Measurements from ENCODE around the gene FAM114A1.

Gene FAM114A1

GRCh38 chr4:38950159-38950558 is 82.6 kb downstream of the FAM114A1 start:
- no peak overlapping the region for H3K27ac ChIP-seq (ENCODE audit: extremely low read depth, low read depth, low read length)
- H3K9me3 ChIP-seq (ENCODE audit: control insufficient read depth, insufficient read depth, low read depth, low read length): no peaks in the 10 kb centered on the region
- H3K36me3 ChIP-seq (ENCODE audit: control insufficient read depth in 2 of 2, insufficient read depth in 1 of 2, low read length in 2 of 2): peaks cover 0 to 2% of the 10 kb centered on the region in 2 experiments; a peak in 1 of 3 replicates
- ChIA-PET POLR2A (no interaction called here), CTCF (interaction anchor here (0.6 to 1.3 kb wide), 2 partner anchors 49 to 158 kb away, joined by 3 to 4 read pairs; no protein-coding TSS in a partner anchor)
- TF ChIP-seq ZNF10 (tag by site-specific recombination; IDR thresholded peaks at IDR 0.05): no peak
- no peak for TF ChIP-seq ZNF521 (tag by site-specific recombination; IDR thresholded peaks at IDR 0.05)
- no peak for TF ChIP-seq ZNF707 (tag by site-specific recombination; IDR thresholded peaks at IDR 0.05)
- no peak for TF ChIP-seq ZNF544 (tag by site-specific recombination; IDR thresholded peaks at IDR 0.05)
- TF ChIP-seq YY1 (tag by site-specific recombination; IDR thresholded peaks at IDR 0.05): no peak
- no peak for TF ChIP-seq ZNF138 (tag by site-specific recombination; IDR thresholded peaks at IDR 0.05; ENCODE audit: borderline replicate concordance)
- TF ChIP-seq REPIN1 (tag by site-specific recombination; IDR thresholded peaks at IDR 0.05; ENCODE audit: low read depth): no peak
- TF ChIP-seq ZNF362 (tag by site-specific recombination; IDR thresholded peaks at IDR 0.05): no peak
- no peak for TF ChIP-seq ZNF639 (tag by site-specific recombination; IDR thresholded peaks at IDR 0.05)
- TF ChIP-seq ZNF658 (tag by site-specific recombination; IDR thresholded peaks at IDR 0.05): no peak
- TF ChIP-seq SCRT1 (tag by site-specific recombination; IDR thresholded peaks at IDR 0.05; ENCODE audit: borderline replicate concordance): no peak
- TF ChIP-seq ZNF777 (tag by site-specific recombination; IDR thresholded peaks at IDR 0.05; ENCODE audit: borderline replicate concordance): no peak
- no peak for TF ChIP-seq ZNF19 (tag by site-specific recombination; IDR thresholded peaks at IDR 0.05; ENCODE audit: low read depth)
- no peak for TF ChIP-seq ZXDB (tag by site-specific recombination; IDR thresholded peaks at IDR 0.05)
- no peak overlapping the region for H3K4me3 ChIP-seq (ENCODE audit: low read depth, low read length)
- no peaks in the 10 kb centered on the region for H3K4me1 ChIP-seq (ENCODE audit: control insufficient read depth, insufficient read depth, low read length)

GRCh38 chr4:38950734-38951133 is 83.1 kb downstream of the FAM114A1 start:
- H3K4me1 ChIP-seq (ENCODE audit: control insufficient read depth, insufficient read depth, low read length): no peaks in the 10 kb centered on the region
- H3K9me3 ChIP-seq (ENCODE audit: control insufficient read depth, insufficient read depth, low read depth, low read length): no peaks in the 10 kb centered on the region
- POLR2A ChIA-PET: no interaction called here
- H3K27ac ChIP-seq (ENCODE audit: extremely low read depth, low read depth, low read length): no peak overlapping the region
- H3K4me3 ChIP-seq (ENCODE audit: low read depth, low read length): no peak overlapping the region
- no peaks in the 10 kb centered on the region for H3K36me3 ChIP-seq (ENCODE audit: control insufficient read depth in 2 of 2, insufficient read depth in 1 of 2, low read length in 2 of 2)
- CTCF ChIA-PET: interaction anchor here (0.6 to 0.7 kb wide), 2 partner anchors 28 to 157 kb away, joined by 3 read pairs; no protein-coding TSS in a partner anchor
- TF ChIP-seq ZNF214 (tag by site-specific recombination; IDR thresholded peaks at IDR 0.05; ENCODE audit: borderline replicate concordance) (no peak), PRDM6 (tag by site-specific recombination; IDR thresholded peaks at IDR 0.05) (no peak), ZNF670 (tag by site-specific recombination; IDR thresholded peaks at IDR 0.05; ENCODE audit: low read depth) (no peak), HOXC10 (CRISPR knock-in tag; IDR thresholded peaks at IDR 0.05) (no peak), ZNF2 (tag by site-specific recombination; IDR thresholded peaks at IDR 0.05) (no peak), ZNF701 (tag by site-specific recombination; IDR thresholded peaks at IDR 0.05) (no peak), ZNF391 (tag by site-specific recombination; IDR thresholded peaks at IDR 0.05; ENCODE audit: borderline replicate concordance, low read depth) (no peak), ELK4 (IDR thresholded peaks at IDR 0.05; ENCODE audit: borderline replicate concordance, low read depth, low read length) (no peak), ZNF624 (tag by site-specific recombination; IDR thresholded peaks at IDR 0.05) (no peak), ZBTB10 (tag by site-specific recombination; IDR thresholded peaks at IDR 0.05) (no peak), ZNF433 (tag by site-specific recombination; IDR thresholded peaks at IDR 0.05; ENCODE audit: low read depth) (no peak), SP7 (tag by site-specific recombination; IDR thresholded peaks at IDR 0.05) (no peak)

All from HEK293 (cell line).